ENCODE results near the gene TCP1.
"Not testable (repeated sequence)": the region's sequence is repeated elsewhere in the genome, so short reads cannot be mapped to it uniquely, and the experiment has no call there.

The TCP1 gene

GRCh38 chr6:159732550-159732949 is 56.9 kb downstream of the TCP1 start:
- FAIRE-seq: not testable (repeated sequence)

GRCh38 chr6:159730332-159730676 is 59.1 kb downstream of the TCP1 start:
- no peak for FAIRE-seq

GRCh38 chr6:159729598-159730331 is 59.6 kb downstream of the TCP1 start:
- no peak for FAIRE-seq

- FAIRE-seq: no peak
These were observed 60.9 kb downstream of the TCP1 start for GRCh38 chr6:159728531-159728964.

Data from TTC549 (cell line).